NCI-H748 (cell line): ENCODE data around the gene ARF1.

ENCODE experiments used
- DNase-seq: peaks from one replicate; lab custom pipeline; 2025; ENCODE audit not compliant: unreplicated experiment; lab: John Stamatoyannopoulos, UW

Gene ARF1

GRCh38 chr1:228068359-228068758, 14.1 kb upstream of the ARF1 start:
- no peak for DNase-seq

- no peak for DNase-seq
These were observed 12.3 kb upstream of the ARF1 start for GRCh38 chr1:228070173-228070572.

DNA sequence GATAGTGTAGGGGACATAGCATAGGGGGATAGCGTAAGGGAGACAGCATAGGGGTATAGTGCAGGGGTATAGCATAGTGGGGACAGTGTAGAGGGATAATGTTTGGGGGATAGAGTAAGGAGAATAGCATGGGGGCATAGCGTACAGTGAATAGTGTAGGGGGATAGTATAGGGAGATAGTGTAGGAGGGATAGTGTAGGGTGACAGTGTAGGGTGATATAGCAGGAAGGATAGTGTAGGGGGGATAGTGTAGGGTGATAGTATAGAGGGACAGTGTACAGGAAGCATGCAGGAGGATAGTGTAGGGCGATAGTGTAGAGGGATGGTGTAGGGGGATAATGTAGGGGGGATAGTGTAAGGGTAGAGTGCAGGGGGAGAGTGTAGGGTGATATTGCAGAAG, 11.7 kb upstream of the ARF1 start:
- DNase-seq: no peak

DNA sequence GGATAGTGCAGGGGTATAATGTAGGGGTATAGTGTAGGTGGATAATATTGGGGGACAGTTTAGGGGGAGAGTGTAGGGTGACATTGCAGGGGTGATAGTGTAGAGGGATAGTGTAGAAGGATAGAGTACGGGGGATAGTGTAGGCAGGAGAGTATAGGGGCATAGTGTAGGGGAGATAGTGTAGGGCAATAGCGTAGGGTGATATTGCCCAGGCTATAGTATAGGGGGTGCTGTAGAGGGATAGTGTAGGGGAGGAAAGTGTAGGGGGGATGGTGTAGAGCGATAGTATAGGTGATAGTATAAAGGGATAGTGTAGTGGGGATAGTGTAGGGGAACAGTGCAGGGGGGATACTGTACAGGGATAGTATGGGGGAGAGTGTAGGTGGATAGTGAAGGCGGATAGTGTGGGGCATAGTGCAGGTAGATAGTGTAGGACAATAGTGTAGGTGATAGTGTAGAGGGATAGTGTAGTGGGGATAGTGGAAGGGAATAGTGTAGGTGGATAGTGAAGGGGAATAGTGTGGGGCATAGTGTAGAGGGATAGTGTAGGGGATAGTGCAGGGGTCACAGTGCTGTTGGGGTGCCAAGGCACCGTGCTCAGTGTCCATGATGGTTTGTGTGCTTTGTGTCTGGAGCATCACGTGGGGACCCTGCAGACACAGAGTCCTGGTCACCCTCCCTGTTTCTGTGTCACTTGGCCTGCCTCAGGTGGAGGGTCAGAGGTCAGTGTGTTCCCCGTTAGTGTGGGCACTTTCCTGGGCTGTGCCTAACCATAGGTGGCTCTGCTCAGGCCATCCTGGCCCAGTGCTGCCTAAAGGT, 10.5 kb upstream of the ARF1 start:
- no peak for DNase-seq

DNA sequence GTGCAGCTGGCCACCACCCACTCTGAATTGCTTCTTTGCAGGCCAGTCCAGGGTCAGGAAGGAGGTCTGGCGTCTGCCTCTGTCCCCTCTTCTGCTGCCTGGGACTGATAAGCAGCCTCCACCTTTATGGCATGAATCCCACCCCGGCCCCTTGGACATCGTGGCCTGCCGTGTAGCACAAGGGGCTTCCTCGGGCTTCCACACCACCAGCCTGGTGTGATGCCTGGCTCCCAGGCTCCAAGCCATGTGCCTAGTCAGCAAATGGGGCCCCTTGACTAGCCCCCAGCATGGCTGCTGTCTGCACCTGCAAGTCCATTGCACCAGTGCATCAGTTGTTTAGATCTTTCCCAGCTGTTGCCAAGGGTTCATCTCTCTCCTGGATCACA, 9.9 kb upstream of the ARF1 start:
- no peak for DNase-seq

DNA sequence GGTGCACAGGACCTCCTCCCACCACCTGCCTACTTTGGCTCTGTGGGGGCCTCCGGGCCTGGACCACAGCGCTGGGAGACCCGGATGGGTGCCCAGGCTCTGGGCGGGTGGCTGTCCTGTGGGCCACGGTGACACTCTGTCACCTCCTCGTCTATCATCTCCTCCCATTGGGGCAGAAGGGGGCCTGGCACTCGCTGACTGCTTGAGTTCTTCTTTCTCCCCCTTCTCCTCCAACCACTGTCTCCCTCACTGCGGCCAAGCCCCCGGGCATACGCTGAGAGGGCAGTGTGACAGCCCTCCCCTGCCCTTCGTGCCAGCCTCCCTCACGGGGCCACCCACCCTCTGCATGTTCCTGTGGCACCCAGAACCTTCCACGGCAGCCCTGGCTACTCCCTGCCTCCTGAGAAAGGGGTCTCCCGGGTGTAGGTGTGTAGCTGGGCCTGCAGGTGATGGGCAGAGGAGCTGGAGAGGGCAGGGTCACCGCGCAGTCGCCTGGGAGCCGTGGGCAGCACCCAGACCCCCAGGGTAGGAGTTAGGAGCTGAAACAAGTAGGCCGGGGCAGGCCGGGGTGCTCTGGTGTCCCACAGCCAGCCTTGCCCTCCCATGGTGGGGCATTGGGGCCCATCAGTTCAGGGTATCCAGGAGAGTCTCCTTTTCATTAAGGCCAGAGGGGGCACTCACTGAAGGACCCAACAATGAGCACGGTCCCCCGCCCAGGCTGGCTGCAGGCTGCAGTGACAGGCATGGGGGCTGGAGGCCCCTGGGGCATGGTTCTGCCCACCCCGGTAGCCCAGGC, 9.2 kb upstream of the ARF1 start:
- DNase-seq: no peak

DNA sequence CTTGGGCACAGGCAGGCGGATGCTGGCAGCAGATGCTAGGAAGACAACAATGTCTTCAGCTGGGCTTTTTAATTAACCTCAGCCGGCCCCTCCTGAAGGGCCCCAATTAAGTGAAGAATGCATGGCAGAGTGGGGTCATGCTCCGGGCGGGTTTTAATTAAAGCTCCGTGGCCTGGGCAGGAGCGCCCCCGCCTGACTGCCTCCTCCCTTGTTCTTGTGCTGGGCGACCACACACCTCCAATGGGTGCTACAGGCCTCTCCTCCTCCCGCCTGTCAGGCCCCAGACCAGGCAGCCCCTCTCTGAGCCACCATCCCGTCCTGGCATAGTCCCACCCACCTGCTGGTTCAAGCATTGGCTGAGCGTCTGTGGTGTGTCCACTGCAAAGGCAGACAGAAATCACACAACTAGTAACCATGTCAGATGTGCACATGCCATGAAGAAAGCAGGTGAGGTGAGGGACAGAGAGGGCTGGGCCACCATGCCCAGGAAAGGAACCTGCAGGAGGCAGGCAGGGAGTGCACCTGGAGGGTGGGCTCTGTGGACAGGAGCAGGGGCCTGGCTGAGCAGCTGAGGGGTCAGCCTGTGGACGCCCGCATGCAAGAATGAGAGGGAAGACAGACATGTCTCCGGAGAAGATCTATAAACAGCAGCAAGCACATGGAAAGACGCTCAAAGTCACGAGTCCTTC, 8.5 kb upstream of the ARF1 start:
- peak; percentile 42 for DNase-seq

- DNase-seq: peak; percentile 6
These were observed 7.4 kb upstream of the ARF1 start for GRCh38 chr1:228074954-228075730.

DNA sequence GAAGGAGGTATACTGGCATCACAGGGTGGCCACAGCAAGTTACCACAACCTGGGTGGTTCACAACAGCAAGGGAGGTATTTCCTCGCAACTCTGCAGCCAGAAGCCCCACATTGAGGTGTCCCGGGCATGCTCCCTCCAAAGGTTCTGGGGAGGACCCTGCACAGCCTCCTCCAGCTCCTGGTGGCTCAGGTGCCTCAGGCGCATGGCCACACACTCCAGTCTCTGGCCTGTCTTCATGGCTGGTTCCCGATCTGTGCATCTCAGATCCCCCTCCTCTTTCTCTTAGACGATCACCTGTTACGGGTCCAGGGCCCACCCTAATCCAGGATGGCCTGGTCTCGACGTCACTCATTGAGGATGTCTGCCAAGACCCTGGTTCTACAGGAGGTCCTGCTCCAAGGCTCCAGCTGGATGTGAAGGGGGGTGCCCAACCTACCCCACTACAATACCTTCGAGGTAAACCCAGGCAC, 6.7 kb upstream of the ARF1 start:
- no peak for DNase-seq

- no peak for DNase-seq
These were observed 5.6 kb upstream of the ARF1 start for GRCh38 chr1:228076796-228077430.

DNA sequence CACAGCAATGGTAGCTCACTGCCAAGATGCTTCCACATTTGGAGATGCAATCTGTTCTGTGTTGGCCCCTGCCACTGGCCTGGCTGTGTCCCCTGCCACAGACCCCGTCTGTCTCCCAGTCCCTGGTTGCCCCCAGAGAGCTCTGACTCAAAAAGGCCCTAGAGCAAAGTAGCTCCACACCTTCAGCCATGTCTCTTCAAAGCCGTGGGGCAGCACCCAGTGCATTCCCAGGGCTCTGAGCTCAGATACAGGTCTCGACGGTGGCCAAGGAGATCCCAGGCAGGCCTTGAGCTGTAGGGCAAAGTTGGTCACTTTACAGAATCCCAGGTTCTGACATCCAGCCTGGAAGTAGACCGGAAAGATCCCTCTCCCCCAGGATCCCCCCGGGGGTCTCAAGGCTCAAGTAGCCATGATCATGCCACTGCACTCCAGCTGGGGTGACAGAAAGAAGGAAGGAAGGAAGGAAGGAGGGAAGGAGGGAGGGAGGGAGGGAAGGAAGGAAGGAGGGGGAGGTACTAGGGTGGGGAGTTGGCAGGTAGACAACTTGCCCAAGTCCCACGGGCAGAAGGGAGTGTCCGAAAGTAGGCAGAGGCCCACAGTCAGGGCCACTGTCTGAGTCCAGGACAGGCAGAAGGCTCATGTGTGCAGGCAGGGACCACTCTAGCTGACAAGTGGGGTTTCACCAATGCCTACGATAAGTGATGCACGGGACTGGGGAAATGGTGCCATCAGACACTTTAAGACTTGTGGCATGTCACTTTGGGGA, 4.8 kb upstream of the ARF1 start:
- no peak for DNase-seq

DNA sequence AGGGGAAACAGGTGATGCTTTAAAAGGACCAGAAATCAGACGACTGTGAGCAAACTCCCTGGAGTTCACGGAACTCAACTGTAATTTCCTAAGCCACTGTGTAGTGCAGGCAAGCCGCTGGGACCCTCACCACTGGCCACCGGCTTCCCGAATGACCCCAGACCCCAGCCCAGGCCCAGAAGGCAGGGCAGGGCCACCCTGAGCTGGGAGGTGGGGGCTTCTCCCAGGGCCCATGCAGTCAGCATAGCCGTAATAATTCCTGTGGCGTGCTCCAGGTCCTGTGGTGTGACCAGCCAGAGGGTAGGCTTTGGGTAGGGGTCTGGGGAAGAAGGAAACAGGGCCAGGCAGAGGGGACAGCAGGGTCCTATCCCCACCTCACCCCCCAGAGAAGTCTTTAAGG, 3.5 kb upstream of the ARF1 start:
- DNase-seq: no peak

GRCh38 chr1:228079601-228080263, 2.8 kb upstream of the ARF1 start:
- no peak for DNase-seq

- no peak for DNase-seq
These were observed 1.4 kb upstream of the ARF1 start for GRCh38 chr1:228081144-228081543.

DNA sequence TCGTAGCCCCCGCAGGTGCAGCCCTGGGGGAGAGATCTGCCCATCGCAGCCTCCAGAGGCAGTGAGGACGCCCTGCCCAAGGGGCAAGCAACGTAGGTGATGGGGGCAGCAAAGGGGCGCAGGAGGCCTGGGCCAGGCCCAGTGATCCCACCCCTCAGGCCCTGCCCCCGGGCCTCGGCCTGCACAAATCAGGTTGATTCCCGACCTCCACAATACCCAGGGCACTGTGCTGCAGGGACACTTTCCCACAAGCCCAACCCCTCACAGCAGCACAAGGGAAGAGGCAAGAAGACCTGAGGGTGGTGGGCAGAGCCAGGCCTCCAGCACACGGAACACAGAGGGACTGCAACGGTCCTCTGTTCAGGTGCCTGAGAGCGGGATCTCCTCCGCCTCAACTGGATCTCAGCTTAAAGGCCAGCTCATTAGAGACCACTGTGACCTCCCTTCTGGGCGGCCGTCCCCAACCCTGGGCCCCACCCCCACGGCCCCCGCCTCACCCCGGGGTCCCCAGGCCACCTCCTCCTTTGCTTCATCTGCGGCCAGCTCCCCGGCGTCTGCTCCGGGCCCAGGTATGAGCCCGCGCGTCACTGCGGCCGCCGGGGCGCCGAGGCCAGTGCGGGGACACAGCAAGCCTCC, 812 bp upstream of the ARF1 start:
- DNase-seq: peak; percentile 15

DNA sequence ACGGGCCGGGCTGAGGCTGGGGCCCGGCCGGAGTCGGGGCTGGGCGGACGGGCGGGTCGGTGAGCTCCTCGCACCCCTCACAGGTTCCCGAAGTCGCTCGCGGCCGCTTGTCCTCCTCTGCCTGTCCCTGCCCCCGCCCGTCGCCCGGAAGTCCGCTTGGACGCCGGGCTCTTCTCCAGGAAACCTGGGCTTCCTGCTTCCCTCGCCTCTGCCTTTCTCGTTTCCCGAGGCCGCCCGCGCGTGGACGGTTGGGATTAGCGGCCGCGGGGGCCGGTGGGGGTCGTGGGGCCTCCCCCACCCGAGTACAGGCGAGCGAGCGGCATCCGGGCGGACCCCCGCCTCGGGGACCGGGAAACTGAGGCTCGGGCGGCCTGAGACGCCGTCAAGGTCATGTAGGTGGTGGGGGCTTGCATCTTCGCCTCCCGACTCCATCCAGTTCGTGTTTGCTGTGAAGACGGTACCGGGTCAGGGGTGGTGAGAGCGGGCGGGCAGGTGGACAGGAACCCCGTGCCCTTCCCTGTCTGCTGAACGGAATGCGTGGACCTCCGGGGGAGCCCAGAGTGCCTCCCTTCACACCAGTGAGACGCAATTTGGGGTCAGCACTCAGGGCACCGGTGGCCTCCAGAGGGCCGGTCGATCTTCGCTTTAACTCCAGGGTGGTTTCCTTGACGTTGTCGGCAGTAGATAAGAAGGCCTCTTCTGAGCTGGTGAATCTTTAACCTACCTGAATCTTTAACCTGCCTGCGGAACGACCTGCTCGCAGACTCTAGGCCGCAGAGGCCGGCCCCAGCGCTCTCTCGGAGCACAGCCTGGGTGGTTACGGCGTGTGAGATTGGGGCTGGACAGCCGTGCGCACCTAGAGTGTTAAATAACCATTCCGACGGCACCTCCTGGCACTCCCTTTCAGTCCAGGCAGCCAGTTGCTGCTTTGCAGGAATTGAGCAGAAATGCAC, 686 bp downstream of the ARF1 start:
- DNase-seq: peak; percentile 39

DNA sequence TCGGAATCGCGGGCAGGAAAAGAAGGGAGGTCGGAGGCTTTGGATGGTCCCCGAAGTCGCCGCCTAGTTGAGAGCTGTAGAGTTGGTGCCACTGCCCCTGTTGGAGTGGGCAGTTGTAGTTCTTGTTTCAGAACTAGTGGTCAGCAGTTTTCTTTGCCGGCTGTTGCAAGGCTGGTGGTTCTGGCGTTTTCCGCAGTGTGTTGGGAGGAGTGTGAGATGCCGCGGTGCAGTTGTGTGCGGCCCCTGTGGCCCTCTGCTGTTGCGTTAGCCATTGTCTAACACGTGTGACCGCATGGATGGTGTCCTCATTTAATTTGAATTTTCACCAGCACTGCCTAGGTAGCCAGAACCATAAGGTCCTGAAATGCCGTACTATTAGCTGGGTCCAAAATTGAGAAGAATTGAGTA, 1.4 kb downstream of the ARF1 start:
- no peak for DNase-seq

GRCh38 chr1:228084325-228084724, 1.8 kb downstream of the ARF1 start:
- no peak for DNase-seq
